Left forelimb (tissue), 1 donor: Measurements from ENCODE around the gene GPR4.

ENCODE experiments used
- DNase-seq: peaks from one replicate; pipeline ENCODE4 v3.0.0-alpha.2; 2018; ENCODE audit warnings: low spot score

GPR4 gene

DNA sequence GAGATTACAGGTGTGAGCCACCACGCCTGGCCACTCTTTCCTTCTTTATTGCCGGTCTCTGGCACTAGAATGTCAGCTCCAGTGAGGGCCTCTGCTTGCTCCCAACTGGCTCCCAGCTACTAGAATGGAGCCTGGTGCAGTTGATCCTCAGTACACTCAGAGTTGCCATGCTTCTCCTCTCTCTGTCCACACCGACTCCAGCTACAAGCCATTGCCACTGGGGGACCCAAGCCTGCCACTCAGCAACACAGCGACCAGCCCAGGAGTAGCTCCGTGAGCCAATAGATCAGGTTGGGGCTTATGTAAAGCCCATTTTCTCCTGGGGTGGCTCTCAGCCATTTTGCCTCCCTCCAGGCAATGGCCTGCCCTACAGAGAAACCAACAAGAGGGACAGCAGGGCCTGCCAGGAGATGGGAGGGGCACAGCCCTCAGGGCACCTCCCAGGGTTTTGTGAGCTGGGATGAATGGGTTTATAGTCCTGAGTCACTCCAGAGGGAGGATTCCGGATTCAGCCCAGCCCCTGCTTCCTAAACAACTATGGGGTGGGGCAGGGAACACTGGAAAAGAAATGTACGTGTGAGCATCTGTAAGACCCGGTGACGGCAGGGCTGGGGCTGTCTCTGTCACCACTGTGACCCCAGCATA lies 53.9 kb downstream of the GPR4 start:
- no peak for DNase-seq

DNA sequence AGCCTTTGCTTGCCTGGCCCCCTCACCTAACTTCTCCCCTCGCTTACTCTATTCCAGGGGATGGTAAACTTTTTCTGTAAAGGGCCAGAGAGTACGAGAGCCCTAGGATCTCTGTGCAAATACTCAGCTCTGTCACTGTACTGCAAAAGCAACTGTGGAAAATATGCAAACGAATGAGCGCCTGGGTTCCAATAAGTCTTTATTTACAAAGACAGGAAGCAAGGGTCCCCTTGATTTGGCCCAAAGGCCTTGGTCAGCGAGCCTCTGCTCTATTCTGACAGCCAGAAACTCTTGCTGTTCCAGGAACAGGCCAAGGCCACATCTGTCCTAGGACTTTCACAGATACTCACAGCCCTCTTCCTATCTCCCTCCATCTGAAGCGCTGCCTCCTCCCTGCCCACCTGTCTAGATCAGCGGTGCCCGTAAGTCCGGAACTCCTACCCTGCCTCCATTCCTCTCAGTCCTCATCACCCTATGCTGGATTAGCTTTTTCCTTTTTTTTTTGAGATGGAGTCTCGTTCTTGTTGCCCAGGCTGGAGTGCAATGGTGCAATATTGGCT lies 54.7 kb downstream of the GPR4 start:
- no peak for DNase-seq

- DNase-seq = no peak
These were observed 59.8 kb downstream of the GPR4 start for GRCh38 chr19:45542234-45542668.
